HG03025 (cell line): ENCODE data around the gene SERGEF.
"Not testable (repeated sequence)": the region's sequence is repeated elsewhere in the genome, so short reads cannot be mapped to it uniquely, and the experiment has no call there.

ENCODE experiments used
- ATAC-seq: cut with Tn5 transposase; IDR thresholded peaks from one replicate; pipeline ENCODE4 v1.9.1; 2021; ENCODE audit warnings: mild to moderate bottlenecking, moderate library complexity; ENCODE audit not compliant: unreplicated experiment, low FRiP score

Gene SERGEF

GRCh38 chr11:17868398-17868797 lies 144.4 kb downstream of the SERGEF start:
- not testable (repeated sequence) for ATAC-seq

- ATAC-seq = no peak
Observed at GRCh38 chr11:17867341-17867740, 145.5 kb downstream of the SERGEF start.

DNA sequence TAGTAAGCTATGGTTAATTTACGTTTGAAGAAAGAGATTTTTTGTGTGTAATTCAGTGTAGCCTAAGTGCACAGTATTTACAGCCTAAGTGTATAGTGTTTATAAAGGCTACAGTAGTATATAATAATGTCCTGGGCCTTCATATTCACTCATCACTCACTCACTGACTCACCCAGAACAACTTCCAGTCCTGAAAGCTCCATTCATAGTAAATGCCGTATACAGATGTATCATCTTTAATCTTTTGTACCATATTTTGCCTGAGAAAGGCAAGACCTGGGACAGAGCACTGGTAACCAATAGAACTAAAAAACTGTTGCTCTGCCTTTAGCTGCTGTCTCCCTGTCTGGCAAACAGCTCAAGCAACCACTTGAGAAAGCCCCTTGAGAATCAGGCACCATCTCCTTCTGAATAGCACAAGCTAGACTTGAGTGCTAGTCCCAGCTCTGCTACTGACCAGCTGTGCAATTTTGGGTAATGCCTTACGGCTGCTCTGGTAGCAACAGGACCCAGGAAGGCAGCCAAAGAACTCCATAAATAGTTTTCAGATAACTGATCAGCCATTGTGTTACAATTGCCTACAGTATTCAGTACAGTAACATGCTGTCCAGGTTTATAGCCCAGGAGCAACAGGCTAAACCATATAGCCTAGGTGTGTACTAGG lies 146.9 kb downstream of the SERGEF start:
- ATAC-seq = no peak

DNA sequence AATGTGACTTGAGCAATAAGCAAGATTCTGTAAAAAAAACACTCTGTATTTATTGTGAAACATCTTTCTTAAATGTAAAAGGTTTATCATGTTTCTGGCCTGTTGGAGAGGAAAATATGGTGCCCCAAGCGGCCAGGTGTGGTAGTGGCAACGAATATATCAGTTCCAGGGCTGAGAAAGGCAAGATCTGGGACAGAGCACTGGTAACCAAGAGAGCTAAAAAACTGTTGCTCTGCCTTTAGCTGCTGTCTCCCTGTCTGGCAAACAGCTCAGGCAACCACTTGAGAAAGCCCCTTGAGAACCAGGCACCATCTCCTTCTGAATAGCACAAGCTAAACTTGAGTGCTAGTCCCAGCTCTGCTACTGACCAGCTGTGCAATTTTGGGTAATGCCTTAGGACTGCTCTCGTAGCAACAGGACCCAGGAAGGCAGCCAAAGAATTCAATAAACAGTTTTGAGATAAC lies 148.3 kb downstream of the SERGEF start:
- ATAC-seq = no peak

- no peak for ATAC-seq
Observed at GRCh38 chr11:17861036-17861755, 151.7 kb downstream of the SERGEF start.

GRCh38 chr11:17859552-17859951 lies 153.3 kb downstream of the SERGEF start:
- no peak for ATAC-seq

DNA sequence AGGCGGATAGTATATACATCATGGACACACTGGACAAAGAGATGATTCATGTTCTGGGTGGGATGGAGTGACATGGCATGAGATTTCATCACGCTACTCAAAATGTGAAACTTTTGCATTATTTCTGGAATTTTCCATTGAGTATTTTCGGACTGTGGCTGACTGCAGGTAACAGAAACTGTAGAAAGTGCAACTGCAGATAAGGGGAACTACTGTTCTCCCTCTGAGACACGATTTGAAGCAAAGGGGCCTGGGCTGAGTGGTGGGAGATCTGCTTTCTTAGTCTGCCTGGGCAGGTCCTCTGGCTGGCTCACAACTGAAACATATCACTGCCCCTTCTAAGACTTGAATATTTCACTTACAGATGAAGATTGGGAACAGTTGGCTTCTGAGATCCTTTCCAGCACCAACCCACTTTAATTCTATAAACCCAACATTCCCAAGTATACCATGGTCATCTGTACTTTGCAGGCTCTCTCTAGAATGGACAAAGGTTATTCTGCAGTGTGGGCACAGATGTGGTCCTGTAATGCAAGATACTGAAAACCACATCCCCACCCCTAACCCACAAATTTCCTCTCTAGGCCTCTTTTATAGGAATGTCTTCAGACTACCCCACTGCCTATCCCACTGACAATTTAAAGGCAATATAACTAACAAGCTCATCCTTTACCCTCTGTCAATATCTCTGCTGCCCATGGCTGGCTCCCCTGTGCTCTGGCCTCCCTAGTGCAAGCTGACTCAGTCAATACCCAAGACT lies 157.1 kb downstream of the SERGEF start:
- ATAC-seq = peak; percentile 75

- no peak for ATAC-seq
Observed at GRCh38 chr11:17853280-17853679, 159.6 kb downstream of the SERGEF start.

GRCh38 chr11:17852246-17852645 lies 160.6 kb downstream of the SERGEF start:
- ATAC-seq = no peak

- no peak for ATAC-seq
Observed at GRCh38 chr11:17851697-17852096, 161.2 kb downstream of the SERGEF start.

- ATAC-seq = no peak
Observed at GRCh38 chr11:17850336-17850735, 162.5 kb downstream of the SERGEF start.

GRCh38 chr11:17848715-17849114 lies 164.1 kb downstream of the SERGEF start:
- ATAC-seq = no peak

- ATAC-seq = no peak
Observed at GRCh38 chr11:17846852-17847453, 165.9 kb downstream of the SERGEF start.

GRCh38 chr11:17845431-17845881 lies 167.4 kb downstream of the SERGEF start:
- ATAC-seq = no peak

DNA sequence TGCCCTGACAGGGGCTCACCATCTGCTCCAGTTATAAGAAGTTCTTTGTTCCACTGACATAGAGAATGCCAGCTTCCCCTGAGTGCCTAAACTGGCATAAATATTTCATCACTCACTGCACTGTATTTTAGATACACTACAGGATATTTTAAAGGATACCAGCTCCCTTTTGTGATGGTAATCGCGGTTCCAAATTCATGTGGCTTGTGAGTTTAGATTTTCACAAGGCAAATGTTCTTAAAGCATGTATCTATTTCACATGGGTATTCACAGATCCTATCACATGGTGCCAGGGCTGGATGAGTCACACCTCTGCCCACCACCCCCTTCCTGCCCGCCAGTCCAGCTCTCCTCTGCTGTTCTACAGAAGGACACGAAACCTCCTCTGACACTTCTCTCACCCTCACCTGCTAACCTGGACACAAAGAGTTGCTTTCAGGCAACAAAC lies 172.7 kb downstream of the SERGEF start:
- no peak for ATAC-seq

GRCh38 chr11:17839450-17839849 lies 173.4 kb downstream of the SERGEF start:
- ATAC-seq = no peak

GRCh38 chr11:17838102-17838501 lies 174.7 kb downstream of the SERGEF start:
- no peak for ATAC-seq

DNA sequence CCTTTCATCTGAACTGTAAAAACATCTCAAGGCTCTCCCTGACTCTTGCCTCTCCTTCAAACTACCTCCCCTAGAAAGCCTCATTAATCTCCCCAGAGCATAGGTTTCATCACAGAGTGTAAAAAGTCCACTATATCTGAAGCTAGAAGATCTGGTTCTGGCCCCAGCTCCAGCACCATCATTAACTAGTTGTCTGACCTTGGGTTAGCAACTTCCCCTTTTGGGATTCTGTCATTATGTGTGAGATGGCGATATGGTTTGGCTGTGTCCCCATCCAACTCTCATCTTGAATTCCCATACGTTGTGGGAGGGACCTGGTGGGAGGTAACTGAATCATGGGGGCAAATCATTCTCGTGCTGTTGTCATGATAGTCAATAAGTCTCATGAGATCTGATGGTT lies 181.0 kb downstream of the SERGEF start:
- ATAC-seq = no peak

GRCh38 chr11:17831228-17831627 lies 181.6 kb downstream of the SERGEF start:
- no peak for ATAC-seq

GRCh38 chr11:17828311-17828751 lies 184.5 kb downstream of the SERGEF start:
- no peak for ATAC-seq

- ATAC-seq = no peak
Observed at GRCh38 chr11:17827006-17827405, 185.8 kb downstream of the SERGEF start.
